ENCODE results near the gene AGXT.

Gene AGXT

GRCh38 chr2:240868286-240869108, at the start of gene AGXT:
Gene AGXT (plus strand): TSS chr2:240868824. CDS start chr2:240868866, 42 bp downstream.
- Histone ChIP-seq H3K27me3 (ENCODE audit: insufficient read depth, poor library complexity, severe bottlenecking) (no peaks in the 10 kb centered on the region), H3K9me3 (ENCODE audit: severe bottlenecking) (no peaks in the 10 kb centered on the region), H3K27ac (ENCODE audit: poor library complexity, severe bottlenecking) (no peak within 1 kb of the TSS), H3K36me3 (ENCODE audit: low read depth) (no peaks in the 10 kb centered on the region), H3K4me1 (ENCODE audit: insufficient read depth, poor library complexity, severe bottlenecking) (no peaks in the 10 kb centered on the region), H3K4me3 (ENCODE audit: severe bottlenecking) (no peak within 1 kb of the TSS)
- ATAC-seq (ENCODE audit: low read depth) (no peak), DNase-seq (ENCODE audit: low spot score) (no peak)
- TF ChIP-seq, protein P1, sequence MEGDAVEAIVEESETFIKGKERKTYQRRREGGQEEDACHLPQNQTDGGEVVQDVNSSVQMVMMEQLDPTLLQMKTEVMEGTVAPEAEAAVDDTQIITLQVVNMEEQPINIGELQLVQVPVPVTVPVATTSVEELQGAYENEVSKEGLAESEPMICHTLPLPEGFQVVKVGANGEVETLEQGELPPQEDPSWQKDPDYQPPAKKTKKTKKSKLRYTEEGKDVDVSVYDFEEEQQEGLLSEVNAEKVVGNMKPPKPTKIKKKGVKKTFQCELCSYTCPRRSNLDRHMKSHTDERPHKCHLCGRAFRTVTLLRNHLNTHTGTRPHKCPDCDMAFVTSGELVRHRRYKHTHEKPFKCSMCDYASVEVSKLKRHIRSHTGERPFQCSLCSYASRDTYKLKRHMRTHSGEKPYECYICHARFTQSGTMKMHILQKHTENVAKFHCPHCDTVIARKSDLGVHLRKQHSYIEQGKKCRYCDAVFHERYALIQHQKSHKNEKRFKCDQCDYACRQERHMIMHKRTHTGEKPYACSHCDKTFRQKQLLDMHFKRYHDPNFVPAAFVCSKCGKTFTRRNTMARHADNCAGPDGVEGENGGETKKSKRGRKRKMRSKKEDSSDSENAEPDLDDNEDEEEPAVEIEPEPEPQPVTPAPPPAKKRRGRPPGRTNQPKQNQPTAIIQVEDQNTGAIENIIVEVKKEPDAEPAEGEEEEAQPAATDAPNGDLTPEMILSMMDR (IDR thresholded peaks at IDR 0.05; ENCODE audit: poor library complexity, severe bottlenecking), result no peak

GRCh38 chr2:240819126-240819857, 49.3 kb upstream of the AGXT start:
- Histone ChIP-seq H3K4me1 (ENCODE audit: insufficient read depth, poor library complexity, severe bottlenecking) (no peaks in the 10 kb centered on the region), H3K27ac (ENCODE audit: poor library complexity, severe bottlenecking) (no peak overlapping the region), H3K4me3 (ENCODE audit: severe bottlenecking) (no peak overlapping the region), H3K9me3 (ENCODE audit: severe bottlenecking) (no peaks in the 10 kb centered on the region), H3K36me3 (ENCODE audit: low read depth) (no peaks in the 10 kb centered on the region), H3K27me3 (ENCODE audit: insufficient read depth, poor library complexity, severe bottlenecking) (peaks cover 64% of the 10 kb centered on the region)
- ATAC-seq (ENCODE audit: low read depth) (no peak), DNase-seq (ENCODE audit: low spot score) (no peak)
- TF ChIP-seq, protein P1 (IDR thresholded peaks at IDR 0.05; ENCODE audit: poor library complexity, severe bottlenecking), result no peak

DNA sequence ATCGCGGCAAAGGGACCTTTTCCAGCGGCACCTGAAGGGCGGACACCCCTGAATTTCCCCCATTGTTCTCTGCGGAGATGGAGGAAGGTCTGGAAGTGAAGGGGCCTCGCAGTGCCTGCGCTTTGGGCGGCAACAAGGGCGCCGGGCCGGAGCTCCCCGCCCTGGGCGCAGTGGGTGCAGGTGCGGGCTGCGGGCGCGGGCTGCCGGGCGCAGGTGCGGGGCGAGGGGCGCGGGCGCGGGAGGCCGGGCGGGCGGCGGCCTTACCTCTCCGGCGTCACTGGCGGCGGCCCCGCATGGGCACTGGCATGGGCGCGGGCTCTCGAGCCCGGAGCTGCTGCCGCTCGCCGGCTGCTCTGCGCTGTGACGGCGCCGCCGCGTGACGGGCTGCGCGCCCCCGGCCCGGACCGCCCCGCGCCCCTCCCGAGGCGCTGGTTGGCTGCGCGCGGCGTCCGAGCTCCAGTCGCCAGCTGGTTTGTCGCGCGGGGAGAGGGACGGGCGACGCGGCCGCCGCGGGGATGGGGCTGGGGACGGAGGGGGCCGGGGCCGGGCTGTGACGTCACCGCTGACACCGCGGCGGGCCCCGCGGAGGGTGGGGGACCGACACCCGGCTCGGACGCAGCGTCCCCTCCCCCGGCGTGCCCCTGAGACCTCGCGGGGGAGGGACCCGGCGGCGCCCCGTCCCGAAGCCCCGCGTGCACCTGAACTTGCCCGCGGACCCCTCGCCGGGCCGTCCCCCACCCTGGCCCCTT, 48.6 kb upstream of the AGXT start, which contains the start of gene KIF1A:
KIF1A (minus strand) TSS at position 362 of the 749 bp plus-strand sequence. CDS start 22,467 bp downstream, outside the sequence.
- no peak within 1 kb of the TSS for H3K27ac ChIP-seq (ENCODE audit: poor library complexity, severe bottlenecking)
- no peak within 1 kb of the TSS for H3K4me3 ChIP-seq (ENCODE audit: severe bottlenecking)
- ATAC-seq (ENCODE audit: low read depth) (no peak), DNase-seq (ENCODE audit: low spot score) (no peak)
- H3K9me3 ChIP-seq (ENCODE audit: severe bottlenecking), result no peaks in the 10 kb centered on the region
- H3K4me1 ChIP-seq (ENCODE audit: insufficient read depth, poor library complexity, severe bottlenecking), result no peaks in the 10 kb centered on the region
- H3K27me3 ChIP-seq (ENCODE audit: insufficient read depth, poor library complexity, severe bottlenecking), result peaks cover 64% of the 10 kb centered on the region
- H3K36me3 ChIP-seq (ENCODE audit: low read depth), result no peaks in the 10 kb centered on the region
- TF ChIP-seq, protein P1 (IDR thresholded peaks at IDR 0.05; ENCODE audit: poor library complexity, severe bottlenecking), result no peak

DNA sequence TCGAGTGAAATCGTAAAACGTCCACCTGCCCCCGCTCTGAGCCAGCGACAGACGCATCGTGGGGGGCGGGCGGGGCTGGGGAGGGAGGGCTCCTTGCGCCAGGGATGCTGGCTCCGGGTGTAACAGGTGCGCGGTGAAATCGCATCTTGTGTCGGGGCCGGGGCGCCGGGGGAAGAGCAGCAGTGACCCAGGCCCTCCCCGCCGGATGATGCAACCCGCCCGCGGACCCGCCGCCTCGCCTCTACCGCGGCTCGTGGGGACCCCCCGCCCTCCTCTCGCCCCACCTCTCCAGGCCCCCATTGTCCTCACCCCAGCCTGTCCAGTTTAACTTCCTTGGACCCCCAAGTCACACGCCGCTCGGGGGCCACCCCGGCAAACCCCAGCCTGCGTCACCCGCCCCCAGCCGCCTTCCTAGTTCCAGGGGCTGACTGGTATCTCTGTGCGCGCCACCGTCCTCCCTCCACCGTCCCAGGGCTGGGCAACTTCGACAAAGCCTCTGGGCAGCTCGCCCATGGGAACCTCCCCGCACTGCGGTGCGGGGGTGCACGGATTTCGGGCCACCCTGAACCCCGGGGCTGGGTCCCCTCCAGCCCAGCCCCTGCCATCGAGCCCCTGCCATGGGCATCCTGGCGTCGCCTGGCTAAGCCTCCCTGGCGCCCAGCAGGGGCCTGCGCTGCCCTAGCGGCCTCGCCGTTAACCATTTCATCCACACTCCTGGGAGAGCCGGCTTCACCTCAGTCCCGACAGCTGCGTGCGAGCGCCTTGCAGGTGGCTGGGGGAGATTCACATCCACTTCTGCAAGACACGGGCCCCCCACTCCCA, 47.8 kb upstream of the AGXT start:
- H3K4me3 ChIP-seq (ENCODE audit: severe bottlenecking), result no peak overlapping the region
- peak; percentile 40; the same call in 2 of the 3 replicates for ATAC-seq (ENCODE audit: low read depth)

More for the DNA sequence above, 47.8 kb upstream of the AGXT start:
- H3K27me3 ChIP-seq (ENCODE audit: insufficient read depth, poor library complexity, severe bottlenecking), result peaks cover 64% of the 10 kb centered on the region
- H3K27ac ChIP-seq (ENCODE audit: poor library complexity, severe bottlenecking), result no peak overlapping the region
- DNase-seq (ENCODE audit: low spot score), result peak; percentile 53
- H3K36me3 ChIP-seq (ENCODE audit: low read depth), result no peaks in the 10 kb centered on the region
- no peaks in the 10 kb centered on the region for H3K4me1 ChIP-seq (ENCODE audit: insufficient read depth, poor library complexity, severe bottlenecking)
- H3K9me3 ChIP-seq (ENCODE audit: severe bottlenecking), result no peaks in the 10 kb centered on the region
- TF ChIP-seq, protein P1 (IDR thresholded peaks at IDR 0.05; ENCODE audit: poor library complexity, severe bottlenecking), result no peak

All from RWPE2 (cell line).